ENCODE data around the gene DIS3L.

DNA sequence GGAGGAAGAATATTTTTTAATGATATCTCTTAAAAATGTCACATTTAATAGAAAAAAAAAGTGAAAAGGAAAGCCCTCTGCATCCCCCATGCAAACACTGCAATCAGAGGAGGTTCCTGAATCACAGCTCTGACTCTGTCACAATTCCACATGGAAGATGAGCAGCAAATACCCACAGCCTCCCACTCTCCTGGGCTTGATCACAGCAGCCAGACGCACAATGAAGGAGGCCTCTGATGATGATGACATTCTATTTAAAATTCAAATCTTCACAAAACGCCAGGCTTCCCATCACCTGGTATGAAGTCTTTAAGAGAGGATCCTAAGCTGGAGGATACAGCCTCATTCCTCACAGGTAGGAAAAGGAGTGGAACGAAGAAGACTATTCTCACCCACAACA lies 9.1 kb upstream of the DIS3L start:
- TF ChIP-seq, protein P1, sequence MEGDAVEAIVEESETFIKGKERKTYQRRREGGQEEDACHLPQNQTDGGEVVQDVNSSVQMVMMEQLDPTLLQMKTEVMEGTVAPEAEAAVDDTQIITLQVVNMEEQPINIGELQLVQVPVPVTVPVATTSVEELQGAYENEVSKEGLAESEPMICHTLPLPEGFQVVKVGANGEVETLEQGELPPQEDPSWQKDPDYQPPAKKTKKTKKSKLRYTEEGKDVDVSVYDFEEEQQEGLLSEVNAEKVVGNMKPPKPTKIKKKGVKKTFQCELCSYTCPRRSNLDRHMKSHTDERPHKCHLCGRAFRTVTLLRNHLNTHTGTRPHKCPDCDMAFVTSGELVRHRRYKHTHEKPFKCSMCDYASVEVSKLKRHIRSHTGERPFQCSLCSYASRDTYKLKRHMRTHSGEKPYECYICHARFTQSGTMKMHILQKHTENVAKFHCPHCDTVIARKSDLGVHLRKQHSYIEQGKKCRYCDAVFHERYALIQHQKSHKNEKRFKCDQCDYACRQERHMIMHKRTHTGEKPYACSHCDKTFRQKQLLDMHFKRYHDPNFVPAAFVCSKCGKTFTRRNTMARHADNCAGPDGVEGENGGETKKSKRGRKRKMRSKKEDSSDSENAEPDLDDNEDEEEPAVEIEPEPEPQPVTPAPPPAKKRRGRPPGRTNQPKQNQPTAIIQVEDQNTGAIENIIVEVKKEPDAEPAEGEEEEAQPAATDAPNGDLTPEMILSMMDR (IDR thresholded peaks at IDR 0.05; ENCODE audit: insufficient read depth, low read depth, low read length) = no peak
- TF ChIP-seq EZH2 (IDR thresholded peaks at IDR 0.05; ENCODE audit: insufficient read depth, low read length) = no peak

All from astrocyte (in vitro differentiated cells and primary cell).